ENCODE results near the gene ZNF775.

The ZNF775 gene

GRCh38 chr7:150346922-150347321, 32.2 kb upstream of the ZNF775 start:
- no peak overlapping the region for H3K27ac ChIP-seq (ENCODE audit: low read depth, low read length, severe bottlenecking)
- no peaks in the 10 kb centered on the region for H3K36me3 ChIP-seq (ENCODE audit: control insufficient read depth, insufficient read depth, low read length)
- no peaks in the 10 kb centered on the region for H3K4me1 ChIP-seq (ENCODE audit: control insufficient read depth, insufficient read depth, low read length, poor library complexity, severe bottlenecking)
- 100% methylated on average over 3 to 4 of the region's 5 CpGs for WGBS, 2 experiments (ENCODE audit: insufficient coverage in 2 of 2)
- H3K9me3 ChIP-seq (ENCODE audit: control insufficient read depth, low read length), result no peaks in the 10 kb centered on the region
- H3K4me3 ChIP-seq (ENCODE audit: extremely low read depth, insufficient read depth, low read length, poor library complexity, severe bottlenecking), result no peak overlapping the region

- Histone ChIP-seq H3K27ac (ENCODE audit: low read depth, low read length, severe bottlenecking) (no peak overlapping the region), H3K36me3 (ENCODE audit: control insufficient read depth, insufficient read depth, low read length) (no peaks in the 10 kb centered on the region), H3K4me1 (ENCODE audit: control insufficient read depth, insufficient read depth, low read length, poor library complexity, severe bottlenecking) (no peaks in the 10 kb centered on the region), H3K9me3 (ENCODE audit: control insufficient read depth, low read length) (no peaks in the 10 kb centered on the region), H3K4me3 (ENCODE audit: extremely low read depth, insufficient read depth, low read length, poor library complexity, severe bottlenecking) (no peak overlapping the region)
- 78 to 93% methylated on average over 1 to 4 of the region's 8 CpGs for WGBS, 2 experiments (ENCODE audit: insufficient coverage in 2 of 2)
Observed at GRCh38 chr7:150351587-150352194, 27.4 kb upstream of the ZNF775 start.

DNA sequence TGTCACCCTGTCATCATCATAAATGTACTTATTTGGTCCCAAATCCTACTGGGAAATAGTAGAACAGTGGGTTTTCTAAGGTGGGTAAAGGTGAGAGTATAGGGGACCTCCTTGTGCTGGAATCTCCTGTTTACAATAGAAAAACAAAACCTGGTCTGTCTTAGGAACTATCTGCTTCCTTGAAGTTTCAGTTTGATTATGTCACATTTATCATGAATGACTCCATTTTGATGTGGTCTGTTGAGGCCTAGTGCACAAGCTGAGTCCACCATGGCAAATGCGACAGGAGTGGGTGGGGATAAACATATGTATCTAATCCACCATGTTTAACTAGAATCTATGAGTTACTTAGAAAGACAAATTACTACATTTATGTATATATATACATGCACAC, 23.5 kb upstream of the ZNF775 start:
- Histone ChIP-seq H3K4me3 (ENCODE audit: extremely low read depth, insufficient read depth, low read length, poor library complexity, severe bottlenecking) (no peak overlapping the region), H3K4me1 (ENCODE audit: control insufficient read depth, insufficient read depth, low read length, poor library complexity, severe bottlenecking) (peaks cover 10% of the 10 kb centered on the region), H3K27ac (ENCODE audit: low read depth, low read length, severe bottlenecking) (no peak overlapping the region), H3K9me3 (ENCODE audit: control insufficient read depth, low read length) (no peaks in the 10 kb centered on the region), H3K36me3 (ENCODE audit: control insufficient read depth, insufficient read depth, low read length) (no peaks in the 10 kb centered on the region)
- WGBS, 2 experiments (ENCODE audit: insufficient coverage in 2 of 2), result no CpG with 5 or more reads among the region's 1 CpG

DNA sequence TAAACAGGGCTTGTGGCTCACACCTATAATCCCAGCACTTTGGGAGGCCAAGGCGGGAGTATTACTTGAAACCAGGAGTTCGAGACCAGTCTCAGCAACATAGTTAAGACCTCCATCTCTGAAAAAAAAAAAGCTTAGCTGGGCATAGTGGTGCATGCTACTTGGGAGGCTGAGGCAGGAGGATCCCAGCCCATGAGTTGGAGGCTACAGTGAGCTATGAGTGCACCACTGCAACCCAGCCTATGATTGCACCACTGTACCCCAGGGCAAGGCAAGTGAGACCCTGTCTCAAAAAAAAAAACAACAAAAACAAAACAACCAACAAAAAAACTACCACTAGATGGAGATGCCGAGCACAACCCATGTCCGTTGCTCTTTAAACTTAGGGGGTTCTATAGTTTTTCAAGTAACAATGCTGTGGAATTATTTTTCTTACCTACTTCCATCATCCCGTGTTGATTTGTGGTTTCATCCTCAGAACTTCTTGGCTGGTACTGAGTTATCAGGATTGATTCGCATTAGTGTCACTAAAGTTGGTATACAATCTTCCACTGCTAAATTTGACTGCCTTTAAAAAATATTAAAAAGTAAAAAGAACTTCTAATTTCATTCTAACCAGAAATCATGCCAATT, 22.7 kb upstream of the ZNF775 start:
- Histone ChIP-seq H3K27ac (ENCODE audit: low read depth, low read length, severe bottlenecking) (no peak overlapping the region), H3K4me3 (ENCODE audit: extremely low read depth, insufficient read depth, low read length, poor library complexity, severe bottlenecking) (no peak overlapping the region), H3K36me3 (ENCODE audit: control insufficient read depth, insufficient read depth, low read length) (no peaks in the 10 kb centered on the region), H3K9me3 (ENCODE audit: control insufficient read depth, low read length) (no peaks in the 10 kb centered on the region), H3K4me1 (ENCODE audit: control insufficient read depth, insufficient read depth, low read length, poor library complexity, severe bottlenecking) (peaks cover 16% of the 10 kb centered on the region)
- WGBS, 2 experiments (ENCODE audit: insufficient coverage in 2 of 2), result 90% methylated on average over 2 of the region's 6 CpGs; no CpG with 5 or more reads in 1 of the 2 experiments

DNA sequence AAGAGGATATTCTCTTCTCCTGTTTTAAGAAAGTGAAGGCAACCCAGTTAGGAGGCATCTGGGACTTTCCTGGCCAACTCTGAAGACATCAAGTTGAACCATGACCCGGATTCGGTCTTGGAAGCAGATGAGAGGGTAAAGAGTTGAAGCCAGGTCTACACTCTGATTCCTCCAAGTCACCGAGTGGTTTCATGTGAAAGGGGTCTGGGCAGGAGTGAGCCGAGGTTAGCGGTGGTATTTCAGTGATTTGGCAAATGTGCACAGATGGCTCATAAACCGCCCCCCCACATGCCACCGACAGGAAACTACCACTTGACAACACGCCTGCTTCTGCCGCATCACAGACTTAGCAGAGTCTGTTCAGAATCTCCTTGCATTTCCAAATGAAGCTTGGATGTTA, 21.9 kb upstream of the ZNF775 start:
- Histone ChIP-seq H3K36me3 (ENCODE audit: control insufficient read depth, insufficient read depth, low read length) (no peaks in the 10 kb centered on the region), H3K4me1 (ENCODE audit: control insufficient read depth, insufficient read depth, low read length, poor library complexity, severe bottlenecking) (peaks cover 25% of the 10 kb centered on the region), H3K4me3 (ENCODE audit: extremely low read depth, insufficient read depth, low read length, poor library complexity, severe bottlenecking) (no peak overlapping the region), H3K27ac (ENCODE audit: low read depth, low read length, severe bottlenecking) (peak overlapping the region; percentile 66), H3K9me3 (ENCODE audit: control insufficient read depth, low read length) (no peaks in the 10 kb centered on the region)
- 81 to 87% methylated on average over 8 to 9 of the region's 9 CpGs for WGBS, 2 experiments (ENCODE audit: insufficient coverage in 2 of 2)

DNA sequence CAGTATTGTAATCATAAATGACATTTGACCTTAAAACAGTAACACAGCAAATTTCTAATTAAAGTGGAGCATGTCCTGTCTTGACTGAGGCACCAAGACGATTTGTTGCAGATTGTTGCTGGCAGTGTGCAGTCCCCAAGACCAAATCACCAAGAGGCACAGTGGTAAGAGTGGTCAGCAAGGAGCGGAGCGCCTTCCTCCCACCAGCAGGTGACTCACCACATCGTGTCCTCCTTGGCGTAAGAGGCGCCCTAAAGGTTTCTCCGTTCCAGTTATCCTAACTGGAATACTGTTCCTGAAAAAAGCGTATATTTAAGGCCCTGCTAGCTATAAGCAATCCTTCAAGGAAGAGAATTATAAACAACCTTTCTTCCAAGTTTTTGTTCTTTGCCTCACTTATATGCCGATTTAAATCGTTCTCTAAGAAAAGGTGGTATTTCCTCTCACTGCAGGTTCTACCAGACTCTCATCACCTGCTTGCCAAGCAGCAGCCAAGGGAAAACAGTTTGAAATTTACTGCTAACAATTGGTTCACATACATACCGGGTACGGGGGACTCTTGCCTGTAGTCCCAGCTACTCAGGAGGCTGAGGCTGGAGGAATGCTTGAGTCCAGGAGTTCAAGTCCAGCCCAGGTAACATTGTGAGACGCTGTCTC, 21.2 kb upstream of the ZNF775 start:
- Histone ChIP-seq H3K36me3 (ENCODE audit: control insufficient read depth, insufficient read depth, low read length) (no peaks in the 10 kb centered on the region), H3K4me3 (ENCODE audit: extremely low read depth, insufficient read depth, low read length, poor library complexity, severe bottlenecking) (no peak overlapping the region), H3K4me1 (ENCODE audit: control insufficient read depth, insufficient read depth, low read length, poor library complexity, severe bottlenecking) (peaks cover 30% of the 10 kb centered on the region), H3K9me3 (ENCODE audit: control insufficient read depth, low read length) (no peaks in the 10 kb centered on the region), H3K27ac (ENCODE audit: low read depth, low read length, severe bottlenecking) (peak overlapping the region; percentile 66)
- WGBS, 2 experiments (ENCODE audit: insufficient coverage in 2 of 2), result 81 to 86% methylated on average over 10 to 11 of the region's 13 CpGs

- Histone ChIP-seq H3K9me3 (ENCODE audit: control insufficient read depth, low read length) (no peaks in the 10 kb centered on the region), H3K4me1 (ENCODE audit: control insufficient read depth, insufficient read depth, low read length, poor library complexity, severe bottlenecking) (peaks cover 35% of the 10 kb centered on the region), H3K27ac (ENCODE audit: low read depth, low read length, severe bottlenecking) (no peak overlapping the region), H3K36me3 (ENCODE audit: control insufficient read depth, insufficient read depth, low read length) (no peaks in the 10 kb centered on the region), H3K4me3 (ENCODE audit: extremely low read depth, insufficient read depth, low read length, poor library complexity, severe bottlenecking) (no peak overlapping the region)
- WGBS, 2 experiments (ENCODE audit: insufficient coverage in 2 of 2), result 94 to 98% methylated on average over 3 of the region's 4 CpGs
Observed at GRCh38 chr7:150358433-150358832, 20.7 kb upstream of the ZNF775 start.

- Histone ChIP-seq H3K4me1 (ENCODE audit: control insufficient read depth, insufficient read depth, low read length, poor library complexity, severe bottlenecking) (peaks cover 40% of the 10 kb centered on the region), H3K4me3 (ENCODE audit: extremely low read depth, insufficient read depth, low read length, poor library complexity, severe bottlenecking) (no peak overlapping the region), H3K27ac (ENCODE audit: low read depth, low read length, severe bottlenecking) (no peak overlapping the region), H3K36me3 (ENCODE audit: control insufficient read depth, insufficient read depth, low read length) (no peaks in the 10 kb centered on the region), H3K9me3 (ENCODE audit: control insufficient read depth, low read length) (no peaks in the 10 kb centered on the region)
- 81 to 84% methylated on average over 3 to 4 of the region's 4 CpGs for WGBS, 2 experiments (ENCODE audit: insufficient coverage in 2 of 2)
Observed at GRCh38 chr7:150358988-150359621, 20.0 kb upstream of the ZNF775 start.

GRCh38 chr7:150359622-150360362, 19.3 kb upstream of the ZNF775 start:
- H3K36me3 ChIP-seq (ENCODE audit: control insufficient read depth, insufficient read depth, low read length), result no peaks in the 10 kb centered on the region
- WGBS, 2 experiments (ENCODE audit: insufficient coverage in 2 of 2), result 83 to 85% methylated on average over 1 to 2 of the region's 2 CpGs
- H3K4me3 ChIP-seq (ENCODE audit: extremely low read depth, insufficient read depth, low read length, poor library complexity, severe bottlenecking), result no peak overlapping the region
- peaks cover 40% of the 10 kb centered on the region for H3K4me1 ChIP-seq (ENCODE audit: control insufficient read depth, insufficient read depth, low read length, poor library complexity, severe bottlenecking)
- no peaks in the 10 kb centered on the region for H3K9me3 ChIP-seq (ENCODE audit: control insufficient read depth, low read length)
- H3K27ac ChIP-seq (ENCODE audit: low read depth, low read length, severe bottlenecking), result no peak overlapping the region

DNA sequence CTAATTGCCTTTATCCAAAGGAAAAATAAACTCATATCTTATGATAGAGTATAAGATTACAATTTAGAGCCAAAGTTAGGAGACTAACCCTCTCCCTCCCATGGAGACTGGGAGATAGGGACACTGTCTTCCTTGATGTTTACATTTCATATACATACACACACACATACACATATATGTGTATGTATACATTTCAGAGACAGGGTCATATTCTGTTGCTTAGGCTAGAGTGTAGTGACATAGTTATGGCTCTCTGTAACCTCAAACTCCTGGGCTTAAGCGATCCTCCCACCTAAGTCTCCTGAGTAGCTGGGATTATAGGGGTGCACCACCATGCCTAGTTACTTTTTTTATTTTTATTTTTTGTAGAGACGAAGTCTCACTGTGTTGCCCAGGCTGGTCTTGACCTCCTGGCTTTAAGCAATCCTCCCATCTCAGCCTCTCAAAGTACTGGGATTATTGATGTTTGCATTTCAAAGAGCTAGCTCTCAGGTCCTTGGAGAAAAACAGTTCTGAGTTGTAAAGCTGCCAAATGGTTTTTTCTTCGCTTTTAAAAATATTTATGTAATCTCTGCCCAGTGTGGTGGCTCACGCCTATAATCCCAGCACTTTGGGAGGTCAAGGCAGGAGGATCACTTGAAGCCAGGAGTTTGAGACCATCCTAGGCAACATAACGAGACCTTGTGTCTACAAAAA, 18.6 kb upstream of the ZNF775 start:
- Histone ChIP-seq H3K9me3 (ENCODE audit: control insufficient read depth, low read length) (no peaks in the 10 kb centered on the region), H3K27ac (ENCODE audit: low read depth, low read length, severe bottlenecking) (no peak overlapping the region), H3K4me1 (ENCODE audit: control insufficient read depth, insufficient read depth, low read length, poor library complexity, severe bottlenecking) (peaks cover 40% of the 10 kb centered on the region), H3K36me3 (ENCODE audit: control insufficient read depth, insufficient read depth, low read length) (no peaks in the 10 kb centered on the region), H3K4me3 (ENCODE audit: extremely low read depth, insufficient read depth, low read length, poor library complexity, severe bottlenecking) (no peak overlapping the region)
- WGBS, 2 experiments (ENCODE audit: insufficient coverage in 2 of 2), result 69 to 75% methylated on average over 2 to 3 of the region's 5 CpGs
